GM18498 (cell line): Measurements from ENCODE around the gene MSMB.
"Not testable (repeated sequence)": the region's sequence is repeated elsewhere in the genome, so short reads cannot be mapped to it uniquely, and the experiment has no call there.

Experiments
- ATAC-seq: cut with Tn5 transposase; IDR thresholded peaks from one replicate; pipeline ENCODE4 v1.9.1; 2021; ENCODE audit warnings: mild to moderate bottlenecking, moderate library complexity; ENCODE audit not compliant: unreplicated experiment

MSMB gene, protein sequence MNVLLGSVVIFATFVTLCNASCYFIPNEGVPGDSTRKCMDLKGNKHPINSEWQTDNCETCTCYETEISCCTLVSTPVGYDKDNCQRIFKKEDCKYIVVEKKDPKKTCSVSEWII

DNA sequence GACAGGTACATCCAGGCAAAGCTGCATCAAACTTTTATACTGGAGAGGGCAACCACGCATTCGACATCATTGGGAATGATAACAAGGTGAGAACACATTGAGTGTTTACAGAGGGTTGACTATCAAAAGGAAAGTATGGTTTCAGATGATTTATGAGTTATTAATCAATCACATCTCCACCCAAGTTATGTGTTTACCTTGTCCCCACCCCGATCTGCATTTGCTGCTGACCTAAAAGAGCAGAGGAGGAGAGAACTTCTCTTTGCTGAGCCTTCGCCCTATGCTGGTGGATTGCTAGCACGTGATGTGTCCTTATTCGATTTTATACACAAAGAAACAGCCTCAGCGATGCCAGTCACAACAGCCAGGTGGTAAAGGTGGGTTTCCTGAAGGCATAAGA is at the start of gene MSMB:
MSMB (minus strand) TSS at position 9 of the 400 bp plus-strand sequence. CDS start 32 bp downstream, outside the sequence.
- no peak for ATAC-seq

DNA sequence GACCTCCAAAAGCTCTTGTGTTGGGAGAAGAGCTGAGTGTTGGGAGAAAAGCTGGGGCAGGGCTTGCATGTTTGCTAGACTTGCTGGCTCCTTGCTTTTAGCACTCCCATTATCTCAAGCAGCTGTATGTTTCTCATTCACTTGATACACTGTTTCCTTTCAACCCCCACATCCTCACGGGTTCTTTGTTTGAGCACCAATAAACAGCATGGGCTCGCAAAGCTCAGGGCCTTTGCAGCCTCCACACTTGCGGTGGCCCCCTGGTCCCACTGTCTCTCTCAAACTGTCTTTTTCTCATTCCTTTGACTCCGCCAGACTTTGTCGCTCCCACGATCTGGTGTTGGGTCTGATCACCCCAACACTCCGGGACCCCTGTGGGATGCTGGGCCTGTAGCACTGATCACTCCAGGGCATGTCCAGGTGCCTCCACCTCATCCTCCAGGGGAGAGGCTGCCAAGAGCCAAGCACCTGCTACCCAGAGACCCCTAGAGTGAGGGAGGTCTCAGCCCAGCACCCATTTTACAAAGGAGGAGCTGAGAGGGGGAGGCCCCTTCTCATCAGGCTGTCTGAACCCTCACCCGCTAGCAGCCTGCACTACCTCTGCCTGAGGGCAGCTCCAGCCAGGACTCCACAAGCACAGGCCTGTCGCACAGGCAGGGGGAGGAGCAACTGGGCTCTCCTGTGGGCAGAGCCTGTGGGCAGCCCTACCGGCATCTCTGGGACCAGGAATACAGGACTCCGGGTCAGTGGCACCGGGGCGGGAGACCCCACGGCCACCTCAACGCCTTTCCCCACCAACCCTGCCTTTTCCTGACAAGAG is 49.1 kb upstream of the MSMB start:
- ATAC-seq: no peak

DNA sequence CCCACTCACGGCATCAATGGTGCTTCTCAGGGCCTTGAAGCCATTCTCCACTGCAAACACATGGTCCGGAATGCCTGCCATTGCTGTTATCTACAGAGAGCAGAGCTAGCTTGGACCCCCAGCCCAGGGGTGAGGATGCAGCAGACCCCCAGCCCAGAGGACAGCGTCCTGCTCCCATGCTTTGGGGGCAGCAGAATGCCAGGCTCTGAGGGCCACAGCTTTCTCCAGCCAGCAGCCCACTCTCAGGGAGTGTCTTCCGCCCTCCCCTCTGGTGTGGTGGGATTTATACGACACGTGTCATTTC is 48.1 kb upstream of the MSMB start:
- no peak for ATAC-seq

DNA sequence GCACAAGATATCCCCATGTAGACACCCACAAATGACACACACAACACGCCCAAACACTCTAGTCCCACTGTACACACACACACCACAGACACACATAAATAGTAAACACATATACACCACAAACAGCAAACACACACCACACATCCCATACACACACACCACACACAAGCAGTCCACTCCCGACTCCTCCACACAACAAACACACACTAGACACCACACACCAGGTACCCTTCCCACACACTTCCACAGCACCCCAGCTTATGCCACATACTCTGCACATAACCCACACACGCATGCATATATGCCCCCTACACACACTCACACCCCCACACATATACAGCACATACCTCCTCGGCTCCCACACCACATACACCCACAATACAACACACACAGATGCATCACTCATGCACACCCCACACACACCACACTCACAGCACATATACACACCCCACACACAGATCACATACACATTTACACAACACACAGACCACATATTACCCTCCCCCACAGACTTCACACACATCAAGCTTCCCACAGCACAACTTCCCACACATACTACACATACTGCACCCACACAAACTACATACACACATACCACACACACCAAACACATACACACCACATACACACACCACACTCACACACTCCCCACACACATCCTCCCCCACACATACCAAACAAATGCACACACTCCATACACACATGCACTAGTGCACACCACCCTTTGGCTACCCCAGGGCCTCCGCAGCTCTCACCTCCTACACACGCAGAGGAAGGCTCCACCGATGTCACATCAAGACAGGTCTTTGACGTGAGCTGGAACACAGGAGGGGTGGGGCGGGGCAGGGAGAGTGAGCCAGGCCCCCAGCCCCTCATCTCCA is 47.5 kb upstream of the MSMB start:
- ATAC-seq: not testable (repeated sequence)

DNA sequence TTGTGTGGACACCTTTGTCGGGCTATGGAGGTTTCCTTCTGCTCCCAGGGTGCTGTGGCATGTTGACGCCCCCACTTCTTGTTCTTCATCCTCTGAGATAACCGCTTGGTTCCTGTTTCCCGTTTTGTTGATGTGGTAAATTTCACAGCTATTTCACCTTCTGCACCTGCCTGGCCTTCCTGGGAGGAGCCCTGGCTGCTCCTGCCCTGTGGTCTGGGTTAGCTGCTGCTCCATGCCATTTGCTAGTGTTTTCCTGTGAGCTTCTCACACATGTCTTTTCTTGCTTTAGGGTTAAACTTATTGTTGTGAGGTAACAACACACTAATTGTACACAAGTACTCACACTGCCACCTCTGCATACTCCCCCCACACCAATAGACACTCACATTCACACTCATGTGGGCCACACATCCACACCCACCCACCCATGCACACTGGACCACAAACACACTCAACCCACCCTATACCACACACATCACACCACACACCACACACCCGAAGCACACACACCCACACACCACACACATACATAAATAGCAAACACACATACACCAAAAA is 46.5 kb upstream of the MSMB start:
- ATAC-seq: no peak

DNA sequence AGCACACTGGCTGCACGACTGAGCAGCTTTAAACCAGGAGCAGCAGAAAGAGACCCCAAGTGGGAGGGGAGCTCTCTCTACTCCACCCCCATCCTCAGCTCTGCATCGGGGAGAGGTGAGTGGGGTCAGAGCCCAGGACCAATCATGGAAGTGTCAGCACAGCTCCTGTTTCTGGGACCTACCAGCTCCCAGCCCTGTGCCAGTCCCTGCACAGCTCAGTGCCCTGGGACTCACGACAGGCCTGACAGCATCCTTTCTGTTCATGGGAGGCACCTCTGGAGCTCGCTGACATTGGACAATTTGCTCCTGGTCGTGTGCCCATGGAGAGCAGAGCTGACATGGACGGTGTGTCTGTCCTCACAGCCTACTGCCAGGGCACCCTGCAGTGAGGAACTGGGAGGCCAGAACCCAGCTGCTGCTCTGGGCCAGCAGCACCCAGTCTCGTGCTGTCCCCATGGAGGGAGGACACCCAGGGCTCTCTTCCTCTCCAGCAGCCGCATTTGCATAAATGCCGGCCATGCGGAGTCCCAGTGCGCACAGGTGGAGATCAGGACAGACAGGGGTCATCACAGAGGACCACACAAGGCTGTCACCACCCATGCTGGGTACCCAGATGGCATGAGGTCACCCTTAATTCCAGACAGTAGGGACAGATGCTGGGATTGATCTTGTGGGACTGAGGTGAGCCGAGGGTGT is 45.9 kb upstream of the MSMB start:
- ATAC-seq: no peak

DNA sequence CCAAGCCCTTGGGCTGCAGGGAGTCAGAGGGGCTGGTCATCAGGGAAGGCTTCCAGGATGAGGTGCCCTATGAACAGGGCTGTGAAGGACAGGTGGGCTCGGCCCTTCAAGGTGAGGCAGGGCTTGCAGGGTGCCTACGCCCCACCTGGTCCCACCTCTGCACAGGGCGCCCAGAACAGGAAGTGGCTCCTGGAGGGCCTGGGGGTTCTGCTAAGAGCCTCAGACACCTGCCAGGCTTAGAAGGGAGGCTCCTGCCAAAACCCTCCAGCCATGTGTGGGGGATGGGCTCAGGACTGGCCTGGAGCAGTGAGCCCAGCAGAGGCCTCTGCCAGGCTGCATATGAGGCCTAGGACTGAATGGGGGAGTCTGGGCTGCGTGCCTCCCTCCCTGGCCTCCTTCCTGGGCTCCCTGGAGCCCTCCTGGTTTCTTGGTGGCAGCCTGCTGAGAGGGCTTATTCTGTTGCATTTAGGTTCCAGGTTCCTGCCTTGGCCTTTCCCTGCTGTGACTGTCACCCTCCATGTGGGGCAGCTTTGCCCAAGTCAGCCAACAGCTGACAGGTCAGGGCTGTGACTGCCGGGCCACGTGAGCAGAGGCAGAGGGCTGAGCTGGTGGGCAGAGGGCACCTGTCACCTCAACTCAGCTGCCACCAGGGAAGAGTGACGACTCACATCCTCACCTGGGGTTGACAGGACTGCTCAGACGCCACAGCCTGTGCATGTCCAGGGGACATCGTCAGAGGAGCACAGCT is 45.2 kb upstream of the MSMB start:
- ATAC-seq: no peak

DNA sequence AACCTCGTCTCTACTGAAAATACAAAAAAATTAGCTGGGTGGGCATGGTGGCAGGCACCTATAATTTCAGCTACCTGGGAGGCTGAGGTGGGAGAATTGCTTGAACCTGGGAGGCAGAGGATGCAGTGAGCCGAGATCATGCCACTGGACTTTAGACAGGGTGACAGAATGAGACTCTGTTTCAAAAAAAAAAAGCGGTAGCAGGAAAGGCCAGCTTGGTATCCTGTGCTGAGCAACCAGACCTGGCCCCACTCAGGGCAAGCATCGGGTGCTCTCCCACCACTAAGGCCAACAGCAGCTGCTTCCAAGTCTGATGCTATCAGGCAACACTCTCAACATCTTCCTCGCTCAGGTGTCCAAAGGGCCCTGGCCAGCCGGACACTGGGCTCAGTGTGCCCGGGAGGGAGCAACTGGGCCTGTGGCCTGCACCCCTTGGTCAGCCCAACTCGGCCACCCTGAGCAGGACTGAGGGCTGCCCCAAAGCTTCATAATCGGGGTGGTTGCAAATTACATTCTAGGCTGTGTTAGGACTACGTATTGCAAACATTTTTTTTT is 44.3 kb upstream of the MSMB start:
- no peak for ATAC-seq

DNA sequence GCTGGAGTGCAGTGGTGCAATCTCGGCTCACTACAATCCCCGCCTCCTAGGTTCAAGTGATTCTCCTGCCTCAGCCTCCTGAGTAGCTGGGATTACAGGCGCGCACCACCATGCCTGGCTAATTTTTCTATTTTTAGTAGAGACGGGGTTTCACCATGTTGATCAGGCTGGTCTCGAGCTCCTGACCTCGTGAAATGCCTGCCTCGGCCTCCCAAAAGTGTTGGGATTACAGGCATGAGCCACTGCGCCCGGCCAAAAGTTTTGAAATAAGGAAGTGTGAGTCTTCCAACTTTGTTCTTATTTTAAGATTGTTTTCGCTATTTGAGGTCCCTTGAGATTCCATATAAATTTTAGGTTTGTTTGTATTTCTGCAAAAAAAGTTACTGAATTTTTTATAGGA is 41.3 kb upstream of the MSMB start:
- not testable (repeated sequence) for ATAC-seq

DNA sequence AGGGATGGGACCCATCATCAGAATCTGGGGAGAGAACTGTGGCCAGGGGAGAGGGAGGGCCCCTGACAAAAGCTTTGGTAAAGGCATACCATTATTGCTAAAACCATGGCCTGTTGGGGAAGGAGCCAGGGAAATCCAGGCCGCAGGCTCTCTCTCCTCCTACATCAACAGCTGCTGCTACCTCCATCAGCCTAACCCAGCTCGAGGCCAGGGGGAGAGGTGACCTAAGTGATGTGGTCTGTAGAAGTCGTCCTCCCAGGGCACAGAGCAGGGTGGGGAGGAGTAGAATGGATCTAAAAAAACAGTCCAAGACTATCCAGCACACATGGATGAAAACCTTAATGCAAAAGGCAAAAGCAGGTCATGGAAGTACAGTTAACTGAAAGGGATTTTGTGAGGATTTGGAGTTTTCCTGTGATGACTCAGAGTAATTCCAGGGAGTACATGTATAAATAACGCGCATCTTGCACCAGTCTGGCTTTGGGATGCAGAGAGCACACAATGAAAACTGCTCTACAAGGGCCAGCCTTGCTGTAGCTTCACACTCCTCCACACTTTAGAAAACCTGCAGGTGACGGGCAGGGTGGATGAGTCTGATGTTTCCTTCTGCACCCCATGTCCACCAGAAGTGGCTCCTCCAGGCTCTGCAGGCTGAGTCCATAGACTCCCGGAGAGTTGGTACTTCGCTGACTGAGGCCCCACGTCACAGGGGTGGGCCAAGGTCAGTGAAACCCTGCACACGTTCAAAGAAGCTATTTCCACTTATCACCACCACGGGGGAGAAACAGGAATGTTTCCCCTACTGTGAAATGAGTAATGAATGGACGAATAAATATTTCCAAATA is 38.5 kb upstream of the MSMB start:
- no peak for ATAC-seq

DNA sequence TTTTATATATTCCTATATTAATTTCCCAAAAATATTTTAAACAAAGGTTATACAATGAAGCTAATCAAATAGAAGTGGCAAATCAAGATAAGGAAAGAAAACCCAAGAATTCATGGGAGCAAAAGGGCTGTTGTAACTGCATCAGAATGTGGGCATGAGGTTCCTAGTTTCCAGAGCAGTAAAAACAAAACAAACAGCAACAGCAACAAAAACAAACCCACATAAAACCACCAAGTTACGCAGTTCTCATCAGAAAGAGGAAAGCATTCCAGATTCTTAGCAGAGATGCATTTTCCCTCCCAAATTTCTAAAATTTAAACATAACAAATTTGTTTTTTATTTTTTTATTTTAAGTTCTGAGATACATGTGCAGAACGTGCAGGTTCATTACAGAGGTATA is 34.8 kb upstream of the MSMB start:
- ATAC-seq: no peak

DNA sequence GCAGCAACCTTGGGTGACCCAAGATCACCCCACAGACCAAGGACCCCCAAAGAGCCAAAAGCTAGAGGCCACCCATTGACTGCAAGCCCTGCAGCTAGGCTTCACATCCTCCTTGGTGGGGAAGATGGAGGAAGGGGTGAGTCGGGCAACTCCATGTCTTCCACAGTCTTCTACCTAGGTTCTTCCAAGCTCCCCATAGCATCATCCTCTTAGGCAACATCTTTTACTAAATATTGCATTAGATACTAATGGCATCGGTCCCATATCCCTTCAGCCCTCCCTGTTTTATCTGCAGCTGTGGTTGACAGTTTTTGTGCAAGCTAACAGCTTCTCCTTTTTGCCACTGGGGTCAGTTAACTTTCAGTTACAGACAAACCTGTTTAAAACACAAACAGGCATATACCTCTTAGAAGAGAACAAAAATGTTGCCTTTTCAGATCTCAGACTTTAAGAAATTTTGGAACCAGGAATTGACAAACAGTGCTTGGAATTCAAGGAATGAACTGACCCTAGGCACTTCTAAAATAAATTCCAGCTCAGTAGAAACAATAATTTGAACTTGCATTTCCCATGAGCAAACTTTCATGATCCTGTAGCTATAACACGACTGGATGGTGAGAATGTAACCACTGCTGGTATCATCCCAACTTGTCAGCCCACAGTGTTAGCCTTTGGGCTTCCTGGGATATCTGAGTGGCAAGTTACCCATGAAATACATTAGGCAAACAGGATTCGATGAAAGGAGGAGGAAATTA is 33.9 kb upstream of the MSMB start:
- no peak for ATAC-seq

DNA sequence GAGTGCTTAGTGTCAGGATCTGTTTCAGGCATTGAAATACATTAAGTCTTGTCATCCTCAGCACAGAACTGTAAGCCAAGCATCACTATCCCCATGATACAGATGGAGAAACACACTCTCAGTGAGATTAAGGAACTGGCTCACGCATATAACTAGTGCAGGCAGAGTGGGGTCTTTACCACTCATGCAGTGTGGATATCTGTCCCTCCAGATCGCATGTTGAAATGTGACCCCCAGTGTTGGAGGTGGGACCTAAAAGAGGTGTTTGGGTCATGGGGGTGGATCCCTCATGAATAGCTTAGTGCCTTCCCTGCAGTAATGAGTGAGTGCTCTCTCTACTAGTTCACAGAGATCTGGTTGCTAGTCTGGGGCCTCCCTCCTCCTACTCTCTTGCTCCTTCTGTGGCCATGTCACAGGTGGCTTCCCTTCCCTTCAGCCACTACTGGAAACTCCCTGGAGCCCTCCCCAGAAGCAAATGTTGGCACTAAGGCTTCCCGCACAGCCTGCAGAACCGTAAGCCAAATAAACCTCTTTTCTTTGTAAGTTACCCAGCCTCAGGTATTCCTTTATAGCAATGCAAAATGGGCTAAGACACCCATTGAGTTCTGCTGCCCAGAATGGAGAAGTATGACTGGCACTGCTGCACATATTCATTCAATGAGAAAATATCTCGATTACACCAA is 31.8 kb upstream of the MSMB start:
- ATAC-seq: no peak

DNA sequence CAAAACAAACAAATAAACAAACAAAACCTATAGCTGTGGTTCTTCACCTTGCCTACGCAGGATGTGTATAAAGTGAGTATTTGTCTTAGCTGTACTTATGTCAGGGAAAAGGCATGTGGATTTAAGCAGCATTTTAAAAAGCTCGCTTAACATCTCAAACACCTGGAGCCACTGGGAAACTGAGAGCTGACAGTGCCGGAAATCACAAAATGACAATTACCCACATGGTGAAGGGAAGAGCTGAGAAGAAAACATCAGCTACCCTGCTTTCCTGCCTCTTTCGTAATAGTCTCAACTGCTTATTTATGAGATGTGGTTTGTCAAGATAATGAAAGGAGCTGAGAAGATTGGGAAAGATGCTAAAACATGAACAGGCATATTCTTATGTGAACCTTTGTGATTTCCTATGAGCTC is 31.1 kb upstream of the MSMB start:
- no peak for ATAC-seq

DNA sequence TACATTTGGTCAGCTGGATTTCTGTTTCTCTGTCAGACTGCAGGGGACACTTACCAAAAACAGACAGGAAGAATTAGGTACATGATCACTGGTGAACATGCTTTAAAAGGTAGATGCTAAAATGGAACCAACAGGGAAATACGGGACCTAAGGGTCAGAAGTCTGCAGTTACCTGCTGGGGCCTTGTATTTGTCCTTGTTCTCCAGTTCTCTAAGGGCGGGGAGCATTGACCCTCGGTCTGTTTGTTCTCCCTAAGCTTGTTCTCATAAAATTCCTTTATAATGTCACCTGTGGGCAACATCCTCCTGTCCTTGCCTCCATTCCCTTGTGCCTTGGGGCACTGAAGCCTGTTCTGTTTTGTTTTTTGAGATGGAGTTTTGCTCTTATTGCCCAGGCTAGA is 29.8 kb upstream of the MSMB start:
- ATAC-seq: no peak

DNA sequence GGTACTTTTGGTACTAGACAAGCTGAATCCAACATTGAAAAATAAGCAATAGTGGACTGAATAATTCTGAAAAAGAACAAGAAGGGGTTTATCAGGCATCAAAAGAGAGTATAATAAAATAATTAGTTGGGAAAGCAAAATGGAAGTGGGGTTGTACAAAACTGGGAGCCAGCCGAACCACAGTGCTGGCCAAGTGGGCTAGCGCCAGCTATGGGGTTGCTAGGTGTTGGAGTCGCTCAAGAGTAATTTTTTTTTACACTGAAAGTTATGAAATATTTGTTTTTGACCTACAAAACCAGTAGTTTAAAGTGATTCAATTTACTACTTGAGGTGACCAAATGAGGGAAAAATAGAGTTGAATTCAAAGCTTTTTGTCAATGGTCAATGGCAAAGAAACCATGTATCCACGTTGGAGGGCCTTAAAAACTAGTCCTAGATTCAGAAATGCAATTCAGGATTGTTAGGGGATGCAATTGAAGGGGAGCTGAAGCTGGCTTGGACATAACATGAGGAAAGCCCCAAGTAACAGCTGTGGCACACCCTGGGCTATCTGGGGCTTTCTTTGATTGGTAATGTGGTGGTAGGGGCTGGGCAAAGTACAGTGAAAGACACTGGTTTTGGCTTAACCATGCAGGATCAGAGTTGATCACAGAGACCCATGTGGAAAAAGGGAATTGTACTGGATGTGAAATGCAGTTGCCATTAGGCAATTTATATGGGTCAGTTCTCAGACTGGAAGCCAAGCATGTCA is 28.3 kb upstream of the MSMB start:
- ATAC-seq: no peak

DNA sequence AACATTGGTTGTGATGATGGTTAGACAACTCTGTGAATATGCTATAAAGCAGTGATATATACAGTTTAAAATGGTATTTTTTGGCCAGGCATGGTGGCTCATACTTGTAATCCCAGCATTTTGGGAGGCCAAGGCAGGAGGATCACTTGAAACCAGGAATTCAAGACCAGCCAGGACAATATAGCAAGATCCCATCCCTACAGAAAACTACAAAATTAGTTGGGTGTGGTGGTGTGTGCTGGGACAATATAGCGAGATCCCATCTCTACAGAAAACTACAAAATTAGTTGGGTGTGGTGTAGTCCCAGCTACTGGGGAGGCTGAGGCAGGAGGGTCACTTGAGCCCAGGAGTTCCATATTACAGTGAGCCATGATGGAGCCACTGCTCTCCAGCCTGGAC is 27.5 kb upstream of the MSMB start:
- no peak for ATAC-seq
